Gastrocnemius medialis (tissue), 4 donors: ENCODE results near the gene PRB2.
"Not testable (repeated sequence)": the region's sequence is repeated elsewhere in the genome, so short reads cannot be mapped to it uniquely, and the experiment has no call there.

ENCODE experiments used
- CTCF ChIP-seq, 5 experiments: fragments of 450-650 bp in 3 of 5; fragments of 200-600 bp in 2 of 5; sonication (generic) in 2 of 5; IDR thresholded peaks in 4 of 5; conservative IDR thresholded peaks in 1 of 5; 1 replicate in 4 of 5; 2 replicates in 1 of 5; pipeline ENCODE4 v1.5.1; 2016 to 2019; ENCODE audit warnings: antibody characterized with exemption in 5 of 5, mild to moderate bottlenecking in 3 of 5, moderate library complexity in 3 of 5
- POLR2A ChIP-seq, 2 donors: fragments of 450-650 bp; IDR thresholded peaks; one replicate each; pipeline ENCODE4 v1.6.1; 2017; ENCODE audit warnings: antibody characterized with exemption in 2 of 2, mild to moderate bottlenecking in 2 of 2, moderate library complexity in 2 of 2

GRCh38 chr12:11391456-11391855 lies 3.9 kb downstream of the PRB2 start:
- TF ChIP-seq CTCF (IDR thresholded peaks at IDR 0.05 in 4 of 5, conservative IDR thresholded peaks at IDR 0.05 in 1 of 5); POLR2A (IDR thresholded peaks at IDR 0.05): not testable (repeated sequence)
